ENCODE measurements around the gene ARHGAP15. TPM values are rescaled to one million over a fixed set of nuclear protein-coding genes. Genes with fewer than 3 reads are reported as not detected.

Gene ARHGAP15
- total and polyA plus RNA-seq, 5 donors from 2014 or later, result 242 to 285 (median 260) TPM

- H3K27me3 Mint-ChIP-seq, result no peaks in the 10 kb centered on the region
- H3K4me1 ChIP-seq (ENCODE audit: control insufficient read depth, insufficient read depth, low read length, poor library complexity, severe bottlenecking), result no peaks in the 10 kb centered on the region
- H3K36me3 ChIP-seq (ENCODE audit: control insufficient read depth, insufficient read depth, low read length), result peaks cover 4% of the 10 kb centered on the region
- peaks cover 15 to 33% (median 25%) of the 10 kb centered on the region in 4 donors for H3K4me1 Mint-ChIP-seq
- H3K9me3 Mint-ChIP-seq, result no peaks in the 10 kb centered on the region
- no peak overlapping the region for H3K27ac Mint-ChIP-seq
- no peak overlapping the region for H3K4me3 Mint-ChIP-seq
- no peaks in the 10 kb centered on the region for H3K9me3 ChIP-seq (ENCODE audit: control insufficient read depth in 2 of 2, low read length in 2 of 2)
- H3K27me3 ChIP-seq (ENCODE audit: control insufficient read depth, insufficient read depth, low read length), result no peaks in the 10 kb centered on the region
- peaks cover 23% of the 10 kb centered on the region for H3K36me3 Mint-ChIP-seq
- DNase-seq (no peak), ATAC-seq (ENCODE audit: low read depth in 2 of 2) (no peak)
- H3K4me3 ChIP-seq (ENCODE audit: low read depth, low read length), result no peak overlapping the region
- no peak overlapping the region for H3K27ac ChIP-seq (ENCODE audit: insufficient read depth, low read length, poor library complexity, severe bottlenecking)
Observed at GRCh38 chr2:143688248-143688647, 559.0 kb downstream of the ARHGAP15 start.

- H3K9me3 Mint-ChIP-seq, result no peaks in the 10 kb centered on the region
- DNase-seq (no peak), ATAC-seq (ENCODE audit: low read depth in 2 of 2) (no peak)
- peaks cover 4% of the 10 kb centered on the region for H3K36me3 ChIP-seq (ENCODE audit: control insufficient read depth, insufficient read depth, low read length)
- no peak overlapping the region for H3K4me3 Mint-ChIP-seq
- H3K36me3 Mint-ChIP-seq, result peaks cover 23% of the 10 kb centered on the region
- peaks cover 15 to 33% (median 27%) of the 10 kb centered on the region in 4 donors for H3K4me1 Mint-ChIP-seq
- no peaks in the 10 kb centered on the region for H3K27me3 ChIP-seq (ENCODE audit: control insufficient read depth, insufficient read depth, low read length)
- no peaks in the 10 kb centered on the region for H3K9me3 ChIP-seq (ENCODE audit: control insufficient read depth in 2 of 2, low read length in 2 of 2)
- H3K27ac Mint-ChIP-seq, result no peak overlapping the region
- H3K4me3 ChIP-seq (ENCODE audit: low read depth, low read length), result no peak overlapping the region
- no peak overlapping the region for H3K27ac ChIP-seq (ENCODE audit: insufficient read depth, low read length, poor library complexity, severe bottlenecking)
- no peaks in the 10 kb centered on the region for H3K27me3 Mint-ChIP-seq
- H3K4me1 ChIP-seq (ENCODE audit: control insufficient read depth, insufficient read depth, low read length, poor library complexity, severe bottlenecking), result no peaks in the 10 kb centered on the region
Observed at GRCh38 chr2:143688815-143689214, 559.6 kb downstream of the ARHGAP15 start.

GRCh38 chr2:143689541-143689940 lies 560.3 kb downstream of the ARHGAP15 start:
- Mint-ChIP-seq H3K4me1 (peaks cover 15 to 33% (median 26%) of the 10 kb centered on the region in 4 donors), H3K9me3 (no peaks in the 10 kb centered on the region), H3K36me3 (peaks cover 27% of the 10 kb centered on the region), H3K27ac (no peak overlapping the region), H3K27me3 (no peaks in the 10 kb centered on the region), H3K4me3 (no peak overlapping the region)
- peaks cover 4% of the 10 kb centered on the region for H3K36me3 ChIP-seq (ENCODE audit: control insufficient read depth, insufficient read depth, low read length)
- H3K27me3 ChIP-seq (ENCODE audit: control insufficient read depth, insufficient read depth, low read length), result no peaks in the 10 kb centered on the region
- no peak for ATAC-seq (ENCODE audit: low read depth in 2 of 2)
- H3K4me3 ChIP-seq (ENCODE audit: low read depth, low read length), result no peak overlapping the region
- no peaks in the 10 kb centered on the region for H3K9me3 ChIP-seq (ENCODE audit: control insufficient read depth in 2 of 2, low read length in 2 of 2)
- DNase-seq, result no peak
- no peaks in the 10 kb centered on the region for H3K4me1 ChIP-seq (ENCODE audit: control insufficient read depth, insufficient read depth, low read length, poor library complexity, severe bottlenecking)
- H3K27ac ChIP-seq (ENCODE audit: insufficient read depth, low read length, poor library complexity, severe bottlenecking), result no peak overlapping the region

GRCh38 chr2:143690235-143690634 lies 561.0 kb downstream of the ARHGAP15 start:
- Mint-ChIP-seq H3K9me3 (no peaks in the 10 kb centered on the region), H3K4me3 (no peak overlapping the region), H3K4me1 (peaks cover 15 to 33% (median 24%) of the 10 kb centered on the region in 4 donors), H3K27me3 (no peaks in the 10 kb centered on the region), H3K36me3 (peaks cover 27% of the 10 kb centered on the region), H3K27ac (no peak overlapping the region)
- DNase-seq (no peak), ATAC-seq (ENCODE audit: low read depth in 2 of 2) (no peak)
- H3K4me3 ChIP-seq (ENCODE audit: low read depth, low read length), result no peak overlapping the region
- H3K36me3 ChIP-seq (ENCODE audit: control insufficient read depth, insufficient read depth, low read length), result peaks cover 4% of the 10 kb centered on the region
- H3K9me3 ChIP-seq (ENCODE audit: control insufficient read depth in 2 of 2, low read length in 2 of 2), result no peaks in the 10 kb centered on the region
- H3K4me1 ChIP-seq (ENCODE audit: control insufficient read depth, insufficient read depth, low read length, poor library complexity, severe bottlenecking), result no peaks in the 10 kb centered on the region
- H3K27me3 ChIP-seq (ENCODE audit: control insufficient read depth, insufficient read depth, low read length), result no peaks in the 10 kb centered on the region
- no peak overlapping the region for H3K27ac ChIP-seq (ENCODE audit: insufficient read depth, low read length, poor library complexity, severe bottlenecking)

GRCh38 chr2:143691121-143691520 lies 561.9 kb downstream of the ARHGAP15 start:
- ATAC-seq (ENCODE audit: low read depth in 2 of 2) (no peak), DNase-seq (no peak)
- Histone ChIP-seq H3K36me3 (ENCODE audit: control insufficient read depth, insufficient read depth, low read length) (peaks cover 4% of the 10 kb centered on the region), H3K4me1 (ENCODE audit: control insufficient read depth, insufficient read depth, low read length, poor library complexity, severe bottlenecking) (no peaks in the 10 kb centered on the region), H3K4me3 (ENCODE audit: low read depth, low read length) (no peak overlapping the region), H3K27ac (ENCODE audit: insufficient read depth, low read length, poor library complexity, severe bottlenecking) (no peak overlapping the region), H3K9me3 (ENCODE audit: control insufficient read depth in 2 of 2, low read length in 2 of 2) (no peaks in the 10 kb centered on the region), H3K27me3 (ENCODE audit: control insufficient read depth, insufficient read depth, low read length) (no peaks in the 10 kb centered on the region)
- Mint-ChIP-seq H3K4me3 (no peak overlapping the region), H3K36me3 (peaks cover 32% of the 10 kb centered on the region), H3K9me3 (no peaks in the 10 kb centered on the region), H3K4me1 (peaks cover 15 to 30% (median 24%) of the 10 kb centered on the region in 4 donors), H3K27me3 (no peaks in the 10 kb centered on the region), H3K27ac (no peak overlapping the region)

GRCh38 chr2:143692162-143692561 lies 562.9 kb downstream of the ARHGAP15 start:
- Histone ChIP-seq H3K27ac (ENCODE audit: insufficient read depth, low read length, poor library complexity, severe bottlenecking) (no peak overlapping the region), H3K36me3 (ENCODE audit: control insufficient read depth, insufficient read depth, low read length) (peaks cover 4% of the 10 kb centered on the region), H3K27me3 (ENCODE audit: control insufficient read depth, insufficient read depth, low read length) (no peaks in the 10 kb centered on the region), H3K9me3 (ENCODE audit: control insufficient read depth in 2 of 2, low read length in 2 of 2) (no peaks in the 10 kb centered on the region), H3K4me3 (ENCODE audit: low read depth, low read length) (no peak overlapping the region), H3K4me1 (ENCODE audit: control insufficient read depth, insufficient read depth, low read length, poor library complexity, severe bottlenecking) (no peaks in the 10 kb centered on the region)
- Mint-ChIP-seq H3K4me1 (peaks cover 9 to 25% (median 19%) of the 10 kb centered on the region in 4 donors), H3K4me3 (peak overlapping the region in 1 of 4 donors; percentile 73), H3K9me3 (no peaks in the 10 kb centered on the region), H3K36me3 (peaks cover 33% of the 10 kb centered on the region), H3K27me3 (no peaks in the 10 kb centered on the region), H3K27ac (no peak overlapping the region)
- no peak for DNase-seq
- ATAC-seq (ENCODE audit: low read depth in 2 of 2), result no peak

GRCh38 chr2:143692967-143693366 lies 563.7 kb downstream of the ARHGAP15 start:
- H3K27ac Mint-ChIP-seq, result no peak overlapping the region
- no peaks in the 10 kb centered on the region for H3K27me3 Mint-ChIP-seq
- Histone ChIP-seq H3K4me1 (ENCODE audit: control insufficient read depth, insufficient read depth, low read length, poor library complexity, severe bottlenecking) (no peaks in the 10 kb centered on the region), H3K4me3 (ENCODE audit: low read depth, low read length) (no peak overlapping the region), H3K36me3 (ENCODE audit: control insufficient read depth, insufficient read depth, low read length) (peaks cover 4% of the 10 kb centered on the region), H3K27me3 (ENCODE audit: control insufficient read depth, insufficient read depth, low read length) (no peaks in the 10 kb centered on the region), H3K9me3 (ENCODE audit: control insufficient read depth in 2 of 2, low read length in 2 of 2) (no peaks in the 10 kb centered on the region), H3K27ac (ENCODE audit: insufficient read depth, low read length, poor library complexity, severe bottlenecking) (no peak overlapping the region)
- ATAC-seq (ENCODE audit: low read depth in 2 of 2) (no peak), DNase-seq (no peak)
- no peaks in the 10 kb centered on the region for H3K9me3 Mint-ChIP-seq
- H3K4me1 Mint-ChIP-seq, result peaks cover 9 to 28% (median 20%) of the 10 kb centered on the region in 4 donors
- no peak overlapping the region for H3K4me3 Mint-ChIP-seq
- peaks cover 33% of the 10 kb centered on the region for H3K36me3 Mint-ChIP-seq

GRCh38 chr2:143694335-143694734 lies 565.1 kb downstream of the ARHGAP15 start:
- ATAC-seq (ENCODE audit: low read depth in 2 of 2), result no peak
- H3K4me3 Mint-ChIP-seq, result no peak overlapping the region
- H3K27ac Mint-ChIP-seq, result no peak overlapping the region

More at GRCh38 chr2:143694335-143694734, 565.1 kb downstream of the ARHGAP15 start:
- no peaks in the 10 kb centered on the region for H3K4me1 ChIP-seq (ENCODE audit: control insufficient read depth, insufficient read depth, low read length, poor library complexity, severe bottlenecking)
- DNase-seq, result no peak
- H3K27me3 Mint-ChIP-seq, result no peaks in the 10 kb centered on the region
- H3K9me3 Mint-ChIP-seq, result no peaks in the 10 kb centered on the region
- H3K36me3 Mint-ChIP-seq, result peaks cover 43% of the 10 kb centered on the region
- H3K27me3 ChIP-seq (ENCODE audit: control insufficient read depth, insufficient read depth, low read length), result no peaks in the 10 kb centered on the region
- H3K27ac ChIP-seq (ENCODE audit: insufficient read depth, low read length, poor library complexity, severe bottlenecking), result no peak overlapping the region
- H3K4me1 Mint-ChIP-seq, result peaks cover 0 to 23% (median 19%) of the 10 kb centered on the region in 4 donors
- H3K4me3 ChIP-seq (ENCODE audit: low read depth, low read length), result no peak overlapping the region
- H3K9me3 ChIP-seq (ENCODE audit: control insufficient read depth in 2 of 2, low read length in 2 of 2), result no peaks in the 10 kb centered on the region
- peaks cover 4% of the 10 kb centered on the region for H3K36me3 ChIP-seq (ENCODE audit: control insufficient read depth, insufficient read depth, low read length)

Data from CD4-positive, CD25-positive, alpha-beta regulatory T cell (primary cell).